WTC11 (cell line): ENCODE data around the gene EBLN2. TPM values are rescaled to one million over a fixed set of nuclear protein-coding genes. Genes with fewer than 3 reads are reported as not detected.

Source experiments
- ATAC-seq: fragments of 200-7000 bp; cut with Tn5 transposase; 2 replicates; pipeline ENCODE4 v1.10.0; 2021; ENCODE audit warnings: mild to moderate bottlenecking, moderate library complexity
- CTCF ChIA-PET: fragments of 300-600 bp; sonication (Branson Sonifier 250); formaldehyde crosslinking; loops from one replicate; lab custom pipeline; 2021; ENCODE audit warnings: antibody characterized with exemption; lab: Charles Lee
- POLR2A ChIA-PET: fragments of 350-600 bp; sonication (Branson Sonifier 250); formaldehyde crosslinking; loops from one replicate; lab custom pipeline; 2021; ENCODE audit warnings: antibody characterized with exemption; lab: Charles Lee
- DNase-seq: peaks from one replicate; pipeline ENCODE4 v3.0.0; 2021; ENCODE audit warnings: low spot score
- H3K27ac Mint-ChIP-seq: 2 replicates; pipeline ENCODE4 v1.8.0; 2021; ENCODE audit warnings: mixed read lengths
- H3K27me3 Mint-ChIP-seq: 2 replicates; pipeline ENCODE4 v1.8.0; 2021; ENCODE audit warnings: low read depth, mild to moderate bottlenecking, moderate library complexity, mixed read lengths
- H3K36me3 Mint-ChIP-seq: 2 replicates; pipeline ENCODE4 v1.8.0; 2021; ENCODE audit warnings: mixed read lengths
- H3K4me1 Mint-ChIP-seq: 2 replicates; pipeline ENCODE4 v1.8.0; 2022; ENCODE audit warnings: mixed read lengths
- H3K4me3 Mint-ChIP-seq: 2 replicates; pipeline ENCODE4 v1.8.0; 2021; ENCODE audit warnings: mild to moderate bottlenecking, moderate library complexity, mixed read lengths
- H3K9me3 Mint-ChIP-seq: 2 replicates; pipeline ENCODE4 v1.8.0; 2021; ENCODE audit warnings: mixed read lengths
- CBFB ChIP-seq: sonication (generic); formaldehyde crosslinking; IDR thresholded peaks from 2 replicates; pipeline ENCODE4 v1.8.1; 2022; ENCODE audit warnings: mild to moderate bottlenecking, low read depth, missing genetic modification reagents
- FOXK1 ChIP-seq: sonication (generic); formaldehyde crosslinking; IDR thresholded peaks from 2 replicates; pipeline ENCODE4 v1.8.0; 2022; ENCODE audit warnings: mild to moderate bottlenecking, moderate library complexity, missing genetic modification reagents
- GABPB1 ChIP-seq: sonication (generic); formaldehyde crosslinking; IDR thresholded peaks from 2 replicates; pipeline ENCODE4 v1.8.1; 2023; ENCODE audit warnings: mild to moderate bottlenecking, missing genetic modification reagents
- JUN ChIP-seq: sonication (generic); formaldehyde crosslinking; IDR thresholded peaks from 2 replicates; pipeline ENCODE4 v1.8.0; 2023; ENCODE audit warnings: mild to moderate bottlenecking, missing genetic modification reagents
- MXD4 ChIP-seq: fragments of 250-450 bp; sonication (Bioruptor Pico); IDR thresholded peaks from 2 replicates; pipeline ENCODE4 v1.8.0; 2021; ENCODE audit warnings: mild to moderate bottlenecking, moderate library complexity, borderline replicate concordance
- MYBL2 ChIP-seq: sonication (generic); formaldehyde crosslinking; IDR thresholded peaks from 2 replicates; pipeline ENCODE4 v1.8.1; 2023; ENCODE audit warnings: mild to moderate bottlenecking, moderate library complexity, missing genetic modification reagents
- NFATC4 ChIP-seq: fragments of 250-450 bp; sonication (Bioruptor Pico); IDR thresholded peaks from 2 replicates; pipeline ENCODE4 v1.9.0; 2021; ENCODE audit warnings: mild to moderate bottlenecking
- NFYB ChIP-seq: sonication (generic); formaldehyde crosslinking; conservative IDR thresholded peaks from 2 replicates; pipeline ENCODE4 v1.8.0; 2022; ENCODE audit warnings: low read depth, missing genetic modification reagents
- NR2C2 ChIP-seq: sonication (generic); formaldehyde crosslinking; IDR thresholded peaks from 2 replicates; pipeline ENCODE4 v1.8.0; 2022; ENCODE audit warnings: mild to moderate bottlenecking, missing genetic modification reagents
- PRRX2 ChIP-seq: fragments of 250-450 bp; sonication (Bioruptor Pico); IDR thresholded peaks from 2 replicates; pipeline ENCODE4 v1.8.0; 2021; ENCODE audit warnings: mild to moderate bottlenecking
- TEAD1 ChIP-seq: sonication (generic); formaldehyde crosslinking; IDR thresholded peaks from 2 replicates; pipeline ENCODE4 v1.8.0; 2022; ENCODE audit warnings: mild to moderate bottlenecking, missing genetic modification reagents
- ZNF138 ChIP-seq: sonication (generic); formaldehyde crosslinking; conservative IDR thresholded peaks from 2 replicates; pipeline ENCODE4 v1.8.1; 2022; ENCODE audit warnings: mild to moderate bottlenecking, moderate library complexity, missing genetic modification reagents
- ZNF396 ChIP-seq: fragments of 250-450 bp; sonication (Bioruptor Pico); IDR thresholded peaks from 2 replicates; pipeline ENCODE4 v1.8.0; 2021; ENCODE audit warnings: mild to moderate bottlenecking, moderate library complexity, borderline replicate concordance
- ZNF423 ChIP-seq: fragments of 250-450 bp; sonication (Bioruptor Pico); IDR thresholded peaks from 2 replicates; pipeline ENCODE4 v2.1.2; 2022; ENCODE audit warnings: mild to moderate bottlenecking, moderate library complexity
- total RNA-seq: library from RNA; stranded (reverse); gene quantifications from 3 replicates; pipeline ENCODE4 v1.2.3, GENCODE V29; 2021
- TF ChIP-seq, protein P1 (sequence below): sonication (generic); formaldehyde crosslinking; IDR thresholded peaks from 2 replicates; pipeline ENCODE4 v1.8.1; 2023; ENCODE audit warnings: mild to moderate bottlenecking, missing genetic modification reagents
- TF ChIP-seq, protein P2 (sequence below): sonication (generic); formaldehyde crosslinking; IDR thresholded peaks from 2 replicates; pipeline ENCODE4 v1.8.0; 2022; ENCODE audit warnings: mild to moderate bottlenecking, missing genetic modification reagents
- TF ChIP-seq, protein P3 (sequence below): fragments of 250-450 bp; sonication (Bioruptor Pico); IDR thresholded peaks from 2 replicates; pipeline ENCODE4 v1.9.0; 2021; ENCODE audit warnings: mild to moderate bottlenecking
- TF ChIP-seq, protein P4 (sequence below): fragments of 200-600 bp; IDR thresholded peaks from 2 replicates; pipeline ENCODE4 v1.8.0; 2022; ENCODE audit warnings: antibody characterized with exemption
- TF ChIP-seq, protein P5 (sequence below): sonication (generic); formaldehyde crosslinking; IDR thresholded peaks from 2 replicates; pipeline ENCODE4 v1.8.1; 2023; ENCODE audit warnings: mild to moderate bottlenecking, missing genetic modification reagents, borderline replicate concordance
- TF ChIP-seq, protein P6 (sequence below): sonication (generic); formaldehyde crosslinking; IDR thresholded peaks from 2 replicates; pipeline ENCODE4 v1.8.1; 2022; ENCODE audit warnings: mild to moderate bottlenecking, moderate library complexity, missing genetic modification reagents

Gene EBLN2
- total RNA-seq, 1 experiment from 2014 or later: 4.3 TPM

DNA sequence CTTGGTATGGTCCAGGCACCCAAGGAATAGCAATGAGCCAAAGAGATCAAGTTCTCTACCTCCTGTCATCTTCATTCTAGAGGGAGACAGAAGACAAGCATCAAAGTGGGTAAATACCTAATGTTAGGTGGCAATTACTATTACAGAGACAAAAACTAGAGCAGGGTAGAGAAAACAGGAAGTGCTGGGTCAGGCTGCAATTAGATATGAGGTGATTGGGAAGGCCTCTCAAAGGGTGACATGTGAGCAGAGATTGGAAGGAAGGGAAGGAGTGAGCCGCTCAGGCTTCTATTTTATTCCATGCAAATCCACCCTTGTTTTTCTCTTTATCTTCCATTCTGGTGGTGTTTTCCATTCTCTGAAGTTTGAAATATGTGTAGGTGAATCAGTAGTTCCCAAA, 37.4 kb downstream of the EBLN2 start:
- Mint-ChIP-seq H3K27ac (no peak overlapping the region), H3K36me3 (no peaks in the 10 kb centered on the region), H3K27me3 (no peaks in the 10 kb centered on the region; the same call in 1 of the 2 replicates), H3K4me3 (no peak overlapping the region), H3K4me1 (peaks cover 25% of the 10 kb centered on the region)
- POLR2A ChIA-PET: no interaction called here
- ATAC-seq: no peak
- DNase-seq: no peak
- TF ChIP-seq ZNF423: no peak
- TF ChIP-seq ZNF138 (CRISPR knock-in tag): no peak
- TF ChIP-seq JUN (CRISPR knock-in tag): no peak
- TF ChIP-seq, protein P1, sequence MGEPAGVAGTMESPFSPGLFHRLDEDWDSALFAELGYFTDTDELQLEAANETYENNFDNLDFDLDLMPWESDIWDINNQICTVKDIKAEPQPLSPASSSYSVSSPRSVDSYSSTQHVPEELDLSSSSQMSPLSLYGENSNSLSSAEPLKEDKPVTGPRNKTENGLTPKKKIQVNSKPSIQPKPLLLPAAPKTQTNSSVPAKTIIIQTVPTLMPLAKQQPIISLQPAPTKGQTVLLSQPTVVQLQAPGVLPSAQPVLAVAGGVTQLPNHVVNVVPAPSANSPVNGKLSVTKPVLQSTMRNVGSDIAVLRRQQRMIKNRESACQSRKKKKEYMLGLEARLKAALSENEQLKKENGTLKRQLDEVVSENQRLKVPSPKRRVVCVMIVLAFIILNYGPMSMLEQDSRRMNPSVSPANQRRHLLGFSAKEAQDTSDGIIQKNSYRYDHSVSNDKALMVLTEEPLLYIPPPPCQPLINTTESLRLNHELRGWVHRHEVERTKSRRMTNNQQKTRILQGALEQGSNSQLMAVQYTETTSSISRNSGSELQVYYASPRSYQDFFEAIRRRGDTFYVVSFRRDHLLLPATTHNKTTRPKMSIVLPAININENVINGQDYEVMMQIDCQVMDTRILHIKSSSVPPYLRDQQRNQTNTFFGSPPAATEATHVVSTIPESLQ (CRISPR knock-in tag): no peak
- TF ChIP-seq MYBL2 (CRISPR knock-in tag): no peak
- TF ChIP-seq, protein P2, sequence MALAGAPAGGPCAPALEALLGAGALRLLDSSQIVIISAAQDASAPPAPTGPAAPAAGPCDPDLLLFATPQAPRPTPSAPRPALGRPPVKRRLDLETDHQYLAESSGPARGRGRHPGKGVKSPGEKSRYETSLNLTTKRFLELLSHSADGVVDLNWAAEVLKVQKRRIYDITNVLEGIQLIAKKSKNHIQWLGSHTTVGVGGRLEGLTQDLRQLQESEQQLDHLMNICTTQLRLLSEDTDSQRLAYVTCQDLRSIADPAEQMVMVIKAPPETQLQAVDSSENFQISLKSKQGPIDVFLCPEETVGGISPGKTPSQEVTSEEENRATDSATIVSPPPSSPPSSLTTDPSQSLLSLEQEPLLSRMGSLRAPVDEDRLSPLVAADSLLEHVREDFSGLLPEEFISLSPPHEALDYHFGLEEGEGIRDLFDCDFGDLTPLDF (CRISPR knock-in tag): no peak
- TF ChIP-seq TEAD1: no peak
- TF ChIP-seq PRRX2 (CRISPR knock-in tag): no peak
- no peak for TF ChIP-seq NFYB (CRISPR knock-in tag)
- TF ChIP-seq NR2C2 (CRISPR knock-in tag): no peak
- TF ChIP-seq, protein P3, sequence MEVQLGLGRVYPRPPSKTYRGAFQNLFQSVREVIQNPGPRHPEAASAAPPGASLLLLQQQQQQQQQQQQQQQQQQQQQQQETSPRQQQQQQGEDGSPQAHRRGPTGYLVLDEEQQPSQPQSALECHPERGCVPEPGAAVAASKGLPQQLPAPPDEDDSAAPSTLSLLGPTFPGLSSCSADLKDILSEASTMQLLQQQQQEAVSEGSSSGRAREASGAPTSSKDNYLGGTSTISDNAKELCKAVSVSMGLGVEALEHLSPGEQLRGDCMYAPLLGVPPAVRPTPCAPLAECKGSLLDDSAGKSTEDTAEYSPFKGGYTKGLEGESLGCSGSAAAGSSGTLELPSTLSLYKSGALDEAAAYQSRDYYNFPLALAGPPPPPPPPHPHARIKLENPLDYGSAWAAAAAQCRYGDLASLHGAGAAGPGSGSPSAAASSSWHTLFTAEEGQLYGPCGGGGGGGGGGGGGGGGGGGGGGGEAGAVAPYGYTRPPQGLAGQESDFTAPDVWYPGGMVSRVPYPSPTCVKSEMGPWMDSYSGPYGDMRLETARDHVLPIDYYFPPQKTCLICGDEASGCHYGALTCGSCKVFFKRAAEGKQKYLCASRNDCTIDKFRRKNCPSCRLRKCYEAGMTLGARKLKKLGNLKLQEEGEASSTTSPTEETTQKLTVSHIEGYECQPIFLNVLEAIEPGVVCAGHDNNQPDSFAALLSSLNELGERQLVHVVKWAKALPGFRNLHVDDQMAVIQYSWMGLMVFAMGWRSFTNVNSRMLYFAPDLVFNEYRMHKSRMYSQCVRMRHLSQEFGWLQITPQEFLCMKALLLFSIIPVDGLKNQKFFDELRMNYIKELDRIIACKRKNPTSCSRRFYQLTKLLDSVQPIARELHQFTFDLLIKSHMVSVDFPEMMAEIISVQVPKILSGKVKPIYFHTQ (CRISPR knock-in tag): no peak
- TF ChIP-seq, protein P4, sequence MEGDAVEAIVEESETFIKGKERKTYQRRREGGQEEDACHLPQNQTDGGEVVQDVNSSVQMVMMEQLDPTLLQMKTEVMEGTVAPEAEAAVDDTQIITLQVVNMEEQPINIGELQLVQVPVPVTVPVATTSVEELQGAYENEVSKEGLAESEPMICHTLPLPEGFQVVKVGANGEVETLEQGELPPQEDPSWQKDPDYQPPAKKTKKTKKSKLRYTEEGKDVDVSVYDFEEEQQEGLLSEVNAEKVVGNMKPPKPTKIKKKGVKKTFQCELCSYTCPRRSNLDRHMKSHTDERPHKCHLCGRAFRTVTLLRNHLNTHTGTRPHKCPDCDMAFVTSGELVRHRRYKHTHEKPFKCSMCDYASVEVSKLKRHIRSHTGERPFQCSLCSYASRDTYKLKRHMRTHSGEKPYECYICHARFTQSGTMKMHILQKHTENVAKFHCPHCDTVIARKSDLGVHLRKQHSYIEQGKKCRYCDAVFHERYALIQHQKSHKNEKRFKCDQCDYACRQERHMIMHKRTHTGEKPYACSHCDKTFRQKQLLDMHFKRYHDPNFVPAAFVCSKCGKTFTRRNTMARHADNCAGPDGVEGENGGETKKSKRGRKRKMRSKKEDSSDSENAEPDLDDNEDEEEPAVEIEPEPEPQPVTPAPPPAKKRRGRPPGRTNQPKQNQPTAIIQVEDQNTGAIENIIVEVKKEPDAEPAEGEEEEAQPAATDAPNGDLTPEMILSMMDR: no peak
- TF ChIP-seq MXD4 (CRISPR knock-in tag): no peak
- TF ChIP-seq CBFB (CRISPR knock-in tag): no peak
- TF ChIP-seq GABPB1: no peak
- TF ChIP-seq, protein P5, sequence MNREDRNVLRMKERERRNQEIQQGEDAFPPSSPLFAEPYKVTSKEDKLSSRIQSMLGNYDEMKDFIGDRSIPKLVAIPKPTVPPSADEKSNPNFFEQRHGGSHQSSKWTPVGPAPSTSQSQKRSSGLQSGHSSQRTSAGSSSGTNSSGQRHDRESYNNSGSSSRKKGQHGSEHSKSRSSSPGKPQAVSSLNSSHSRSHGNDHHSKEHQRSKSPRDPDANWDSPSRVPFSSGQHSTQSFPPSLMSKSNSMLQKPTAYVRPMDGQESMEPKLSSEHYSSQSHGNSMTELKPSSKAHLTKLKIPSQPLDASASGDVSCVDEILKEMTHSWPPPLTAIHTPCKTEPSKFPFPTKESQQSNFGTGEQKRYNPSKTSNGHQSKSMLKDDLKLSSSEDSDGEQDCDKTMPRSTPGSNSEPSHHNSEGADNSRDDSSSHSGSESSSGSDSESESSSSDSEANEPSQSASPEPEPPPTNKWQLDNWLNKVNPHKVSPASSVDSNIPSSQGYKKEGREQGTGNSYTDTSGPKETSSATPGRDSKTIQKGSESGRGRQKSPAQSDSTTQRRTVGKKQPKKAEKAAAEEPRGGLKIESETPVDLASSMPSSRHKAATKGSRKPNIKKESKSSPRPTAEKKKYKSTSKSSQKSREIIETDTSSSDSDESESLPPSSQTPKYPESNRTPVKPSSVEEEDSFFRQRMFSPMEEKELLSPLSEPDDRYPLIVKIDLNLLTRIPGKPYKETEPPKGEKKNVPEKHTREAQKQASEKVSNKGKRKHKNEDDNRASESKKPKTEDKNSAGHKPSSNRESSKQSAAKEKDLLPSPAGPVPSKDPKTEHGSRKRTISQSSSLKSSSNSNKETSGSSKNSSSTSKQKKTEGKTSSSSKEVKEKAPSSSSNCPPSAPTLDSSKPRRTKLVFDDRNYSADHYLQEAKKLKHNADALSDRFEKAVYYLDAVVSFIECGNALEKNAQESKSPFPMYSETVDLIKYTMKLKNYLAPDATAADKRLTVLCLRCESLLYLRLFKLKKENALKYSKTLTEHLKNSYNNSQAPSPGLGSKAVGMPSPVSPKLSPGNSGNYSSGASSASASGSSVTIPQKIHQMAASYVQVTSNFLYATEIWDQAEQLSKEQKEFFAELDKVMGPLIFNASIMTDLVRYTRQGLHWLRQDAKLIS (CRISPR knock-in tag): no peak
- TF ChIP-seq, protein P6, sequence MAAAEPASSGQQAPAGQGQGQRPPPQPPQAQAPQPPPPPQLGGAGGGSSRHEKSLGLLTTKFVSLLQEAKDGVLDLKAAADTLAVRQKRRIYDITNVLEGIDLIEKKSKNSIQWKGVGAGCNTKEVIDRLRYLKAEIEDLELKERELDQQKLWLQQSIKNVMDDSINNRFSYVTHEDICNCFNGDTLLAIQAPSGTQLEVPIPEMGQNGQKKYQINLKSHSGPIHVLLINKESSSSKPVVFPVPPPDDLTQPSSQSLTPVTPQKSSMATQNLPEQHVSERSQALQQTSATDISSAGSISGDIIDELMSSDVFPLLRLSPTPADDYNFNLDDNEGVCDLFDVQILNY (CRISPR knock-in tag): no peak
- no peak for TF ChIP-seq NFATC4
- no peak for TF ChIP-seq ZNF396 (CRISPR knock-in tag)
- TF ChIP-seq FOXK1 (CRISPR knock-in tag): no peak
- TF ChIP-seq, all 79 proteins: peak for 0
- CTCF ChIA-PET: no interaction called here
- no peaks in the 10 kb centered on the region for H3K9me3 Mint-ChIP-seq
